ENCODE results near the gene OR6M1. TPM values are rescaled to one million over a fixed set of nuclear protein-coding genes. Genes with fewer than 3 reads are reported as not detected.

OR6M1 gene
- total RNA-seq, 1 experiment from 2014 or later = not detected

DNA sequence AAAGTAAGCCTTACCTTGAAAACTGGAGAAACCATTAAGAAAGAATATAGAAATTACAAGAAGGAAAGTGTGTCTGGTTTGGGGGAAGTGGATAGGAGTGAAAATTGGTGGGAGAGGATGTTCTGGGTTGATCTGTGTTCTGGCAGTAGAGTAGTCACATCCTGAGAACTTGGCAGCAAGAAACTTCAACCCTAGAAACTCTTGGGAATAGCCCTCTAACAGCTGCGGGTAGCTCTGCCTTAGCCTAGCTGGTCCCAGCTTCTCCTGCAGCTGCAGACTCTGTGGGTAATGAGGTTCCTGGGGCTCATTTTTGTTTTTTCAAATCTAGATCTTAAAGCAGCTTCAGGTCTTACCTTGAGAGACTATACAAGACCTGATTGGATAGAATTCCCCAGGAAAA, 27.6 kb downstream of the OR6M1 start:
- intact Hi-C loops (cut with micrococcal nuclease; ENCODE audit: unreplicated experiment) (no loop called here), in situ Hi-C loops (cut with HindIII; ENCODE audit: low pct_unique_long_range_greater_than_20kb, low sequenced_read_pairs) (no loop called here)
- no TSS peak for BruUV-seq (replicated peaks)
- ATAC-seq (no peak), DNase-seq (ENCODE audit: low read depth, low spot score) (no peak)
- H3K4me1 ChIP-seq (ENCODE audit: control insufficient read depth, insufficient read depth, low read length) = no peaks in the 10 kb centered on the region
- H3K9me3 ChIP-seq (ENCODE audit: control insufficient read depth, insufficient read depth, low read depth, low read length) = no peaks in the 10 kb centered on the region
- no peak overlapping the region for H3K4me3 ChIP-seq (ENCODE audit: low read depth in 2 of 2, low read length in 2 of 2)
- TF ChIP-seq POLR2AphosphoS5 (IDR thresholded peaks at IDR 0.05; ENCODE audit: low read depth, low read length) (no peak), TCF7L2 (IDR thresholded peaks at IDR 0.05; ENCODE audit: low read depth, low read length) (no peak), SIN3A (IDR thresholded peaks at IDR 0.05; ENCODE audit: borderline replicate concordance, insufficient read depth, low read depth, low read length) (no peak)
- TF ChIP-seq, protein P1, sequence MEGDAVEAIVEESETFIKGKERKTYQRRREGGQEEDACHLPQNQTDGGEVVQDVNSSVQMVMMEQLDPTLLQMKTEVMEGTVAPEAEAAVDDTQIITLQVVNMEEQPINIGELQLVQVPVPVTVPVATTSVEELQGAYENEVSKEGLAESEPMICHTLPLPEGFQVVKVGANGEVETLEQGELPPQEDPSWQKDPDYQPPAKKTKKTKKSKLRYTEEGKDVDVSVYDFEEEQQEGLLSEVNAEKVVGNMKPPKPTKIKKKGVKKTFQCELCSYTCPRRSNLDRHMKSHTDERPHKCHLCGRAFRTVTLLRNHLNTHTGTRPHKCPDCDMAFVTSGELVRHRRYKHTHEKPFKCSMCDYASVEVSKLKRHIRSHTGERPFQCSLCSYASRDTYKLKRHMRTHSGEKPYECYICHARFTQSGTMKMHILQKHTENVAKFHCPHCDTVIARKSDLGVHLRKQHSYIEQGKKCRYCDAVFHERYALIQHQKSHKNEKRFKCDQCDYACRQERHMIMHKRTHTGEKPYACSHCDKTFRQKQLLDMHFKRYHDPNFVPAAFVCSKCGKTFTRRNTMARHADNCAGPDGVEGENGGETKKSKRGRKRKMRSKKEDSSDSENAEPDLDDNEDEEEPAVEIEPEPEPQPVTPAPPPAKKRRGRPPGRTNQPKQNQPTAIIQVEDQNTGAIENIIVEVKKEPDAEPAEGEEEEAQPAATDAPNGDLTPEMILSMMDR (IDR thresholded peaks at IDR 0.05) = no peak
- TF ChIP-seq, protein P2, sequence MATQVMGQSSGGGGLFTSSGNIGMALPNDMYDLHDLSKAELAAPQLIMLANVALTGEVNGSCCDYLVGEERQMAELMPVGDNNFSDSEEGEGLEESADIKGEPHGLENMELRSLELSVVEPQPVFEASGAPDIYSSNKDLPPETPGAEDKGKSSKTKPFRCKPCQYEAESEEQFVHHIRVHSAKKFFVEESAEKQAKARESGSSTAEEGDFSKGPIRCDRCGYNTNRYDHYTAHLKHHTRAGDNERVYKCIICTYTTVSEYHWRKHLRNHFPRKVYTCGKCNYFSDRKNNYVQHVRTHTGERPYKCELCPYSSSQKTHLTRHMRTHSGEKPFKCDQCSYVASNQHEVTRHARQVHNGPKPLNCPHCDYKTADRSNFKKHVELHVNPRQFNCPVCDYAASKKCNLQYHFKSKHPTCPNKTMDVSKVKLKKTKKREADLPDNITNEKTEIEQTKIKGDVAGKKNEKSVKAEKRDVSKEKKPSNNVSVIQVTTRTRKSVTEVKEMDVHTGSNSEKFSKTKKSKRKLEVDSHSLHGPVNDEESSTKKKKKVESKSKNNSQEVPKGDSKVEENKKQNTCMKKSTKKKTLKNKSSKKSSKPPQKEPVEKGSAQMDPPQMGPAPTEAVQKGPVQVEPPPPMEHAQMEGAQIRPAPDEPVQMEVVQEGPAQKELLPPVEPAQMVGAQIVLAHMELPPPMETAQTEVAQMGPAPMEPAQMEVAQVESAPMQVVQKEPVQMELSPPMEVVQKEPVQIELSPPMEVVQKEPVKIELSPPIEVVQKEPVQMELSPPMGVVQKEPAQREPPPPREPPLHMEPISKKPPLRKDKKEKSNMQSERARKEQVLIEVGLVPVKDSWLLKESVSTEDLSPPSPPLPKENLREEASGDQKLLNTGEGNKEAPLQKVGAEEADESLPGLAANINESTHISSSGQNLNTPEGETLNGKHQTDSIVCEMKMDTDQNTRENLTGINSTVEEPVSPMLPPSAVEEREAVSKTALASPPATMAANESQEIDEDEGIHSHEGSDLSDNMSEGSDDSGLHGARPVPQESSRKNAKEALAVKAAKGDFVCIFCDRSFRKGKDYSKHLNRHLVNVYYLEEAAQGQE (IDR thresholded peaks at IDR 0.05; ENCODE audit: insufficient read depth in 1 of 2, low read depth in 2 of 2, low read length in 1 of 2) = no peak
- ChIA-PET POLR2A (no interaction called here), CTCF (no interaction called here)
- H3K36me3 ChIP-seq (ENCODE audit: control insufficient read depth, insufficient read depth, low read length) = no peaks in the 10 kb centered on the region
- H3K27ac ChIP-seq (ENCODE audit: low read length) = no peak overlapping the region
- no peaks in the 10 kb centered on the region for H3K27me3 ChIP-seq (ENCODE audit: control insufficient read depth, insufficient read depth, low read length)

DNA sequence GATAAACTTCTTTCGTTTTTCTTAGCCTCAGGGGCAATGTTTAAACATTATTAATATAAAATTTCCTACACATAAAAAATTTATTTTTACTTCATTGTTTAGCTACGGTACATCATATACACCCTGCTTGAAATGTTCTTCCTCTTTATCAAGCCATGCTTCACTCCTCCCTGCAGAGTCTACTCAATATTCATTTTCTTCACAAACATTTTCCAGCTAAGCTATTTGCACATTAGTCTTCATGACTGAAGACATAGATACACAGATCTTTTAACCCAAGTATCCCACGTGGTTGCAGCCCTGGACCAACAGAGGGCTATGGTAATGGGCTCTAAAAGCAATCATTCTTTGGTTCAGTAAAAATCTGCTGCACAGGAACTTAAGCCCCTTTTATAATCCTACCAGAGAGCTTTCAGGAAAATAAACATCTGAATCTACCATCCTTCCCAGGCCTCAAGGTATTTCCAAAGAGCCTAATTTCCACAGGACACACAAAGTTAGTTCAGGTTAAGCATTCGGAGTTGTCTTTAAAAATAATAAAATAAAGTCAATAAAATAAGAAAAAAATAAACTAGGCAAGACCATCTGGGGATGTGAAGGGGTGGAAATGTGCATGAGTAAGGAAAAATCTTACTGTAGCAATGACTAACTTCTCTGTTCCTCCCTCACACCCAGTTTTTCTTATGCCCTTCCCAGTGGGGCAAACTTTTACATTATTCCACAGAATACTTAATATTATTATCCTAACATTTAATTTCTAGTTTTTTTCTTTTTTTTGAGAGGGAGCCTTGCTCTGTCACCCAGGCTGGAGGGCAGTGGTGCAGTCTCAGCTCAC, 30.2 kb downstream of the OR6M1 start:
- ChIA-PET CTCF (no interaction called here), POLR2A (no interaction called here)
- H3K4me3 ChIP-seq (ENCODE audit: low read depth in 2 of 2, low read length in 2 of 2) = no peak overlapping the region
- TF ChIP-seq SIN3A (IDR thresholded peaks at IDR 0.05; ENCODE audit: borderline replicate concordance, insufficient read depth, low read depth, low read length) (no peak), POLR2AphosphoS5 (IDR thresholded peaks at IDR 0.05; ENCODE audit: low read depth, low read length) (no peak), TCF7L2 (IDR thresholded peaks at IDR 0.05; ENCODE audit: low read depth, low read length) (no peak)
- TF ChIP-seq, protein P2 (IDR thresholded peaks at IDR 0.05; ENCODE audit: insufficient read depth in 1 of 2, low read depth in 2 of 2, low read length in 1 of 2) = no peak
- TF ChIP-seq, protein P1 (IDR thresholded peaks at IDR 0.05) = no peak
- H3K9me3 ChIP-seq (ENCODE audit: control insufficient read depth, insufficient read depth, low read depth, low read length) = no peaks in the 10 kb centered on the region
- BruUV-seq (replicated peaks) = no TSS peak
- in situ Hi-C loops (cut with HindIII; ENCODE audit: low pct_unique_long_range_greater_than_20kb, low sequenced_read_pairs) = no loop called here
- no peaks in the 10 kb centered on the region for H3K27me3 ChIP-seq (ENCODE audit: control insufficient read depth, insufficient read depth, low read length)
- intact Hi-C loops (cut with micrococcal nuclease; ENCODE audit: unreplicated experiment) = no loop called here
- DNase-seq (ENCODE audit: low read depth, low spot score) (no peak), ATAC-seq (no peak)
- no peaks in the 10 kb centered on the region for H3K36me3 ChIP-seq (ENCODE audit: control insufficient read depth, insufficient read depth, low read length)
- no peaks in the 10 kb centered on the region for H3K4me1 ChIP-seq (ENCODE audit: control insufficient read depth, insufficient read depth, low read length)
- H3K27ac ChIP-seq (ENCODE audit: low read length) = no peak overlapping the region
